Measurements from ENCODE around the gene LMAN2. TPM values are rescaled to one million over a fixed set of nuclear protein-coding genes. Genes with fewer than 3 reads are reported as not detected.

Gene LMAN2
- total RNA-seq, 1 experiment from 2014 or later: 128 TPM

DNA sequence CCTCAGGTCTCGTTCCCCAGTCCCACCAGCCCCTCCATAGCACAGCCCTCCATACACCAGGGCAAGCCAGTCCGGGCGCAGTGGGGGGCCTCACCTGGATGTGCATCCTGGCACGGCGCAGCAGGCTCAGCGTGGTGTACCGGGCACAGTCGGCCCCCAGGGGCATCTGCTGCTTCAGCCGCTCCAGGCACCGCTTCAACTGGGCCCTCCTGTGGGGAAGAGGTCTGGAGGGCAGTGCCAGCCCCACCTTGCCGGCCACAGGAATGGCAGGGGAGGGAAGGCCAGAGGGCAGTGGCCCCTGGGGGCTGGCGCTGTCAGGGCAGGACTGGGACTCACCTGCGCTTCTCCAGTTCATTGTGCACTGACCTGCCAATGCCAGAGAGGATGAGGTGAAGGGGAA lies 41.1 kb downstream of the LMAN2 start:
- ChIA-PET POLR2A (interaction anchor here (0.9 to 1.6 kb wide), 3 partner anchors 41 to 147 kb away, joined by 3 to 6 read pairs (median 3); partner anchors contain the start of gene LMAN2), RAD21 (ENCODE audit: low non-redundant PET in 1 of 2, low total read pairs in 2 of 2, uncharacterized antibody in 2 of 2, unreplicated experiment in 2 of 2) (interaction anchor here in 1 of 2 experiments (0.6 to 1.0 kb wide), 2 partner anchors 79 to 199 kb away, joined by 3 to 4 read pairs; no protein-coding TSS in a partner anchor), CTCF (interaction anchor here (0.5 to 2.3 kb wide), 28 partner anchors 9 to 205 kb away, joined by 3 to 22 read pairs (median 6); partner anchors contain the start of genes DBN1, GRK6 and LMAN2)
- peaks cover 7% of the 10 kb centered on the region; the same call in 1 of the 2 replicates for H4K20me1 ChIP-seq (ENCODE audit: insufficient read depth)
- H3K79me2 ChIP-seq (ENCODE audit: insufficient read depth, low read length): peaks cover 9% of the 10 kb centered on the region
- peaks cover 18 to 52% of the 10 kb centered on the region in 2 experiments for H3K4me1 ChIP-seq (ENCODE audit: control insufficient read depth in 1 of 2, insufficient read depth in 2 of 2, low read length in 2 of 2)
- ATAC-seq: no peak
- peak overlapping the region; percentile 34 for H3K27ac ChIP-seq (ENCODE audit: low read depth, low read length)
- intact Hi-C loops (cut with micrococcal nuclease): loop anchor here (1.0 to 5.0 kb wide), 2 partner anchors 146 to 187 kb away; partner anchors contain the start of gene PDLIM7
- no peaks in the 10 kb centered on the region for H3K27me3 ChIP-seq (ENCODE audit: insufficient read depth, low read length)
- no peak for TF ChIP-seq POLR2AphosphoS5 (IDR thresholded peaks at IDR 0.05; ENCODE audit: low read depth, low read length)
- TF ChIP-seq TCF7L2 (IDR thresholded peaks at IDR 0.05; ENCODE audit: borderline replicate concordance, extremely low read depth, insufficient read depth, insufficient read length): no peak
- TF ChIP-seq SP1 (IDR thresholded peaks at IDR 0.05; ENCODE audit: low read depth): no peak
- TF ChIP-seq, protein P1, sequence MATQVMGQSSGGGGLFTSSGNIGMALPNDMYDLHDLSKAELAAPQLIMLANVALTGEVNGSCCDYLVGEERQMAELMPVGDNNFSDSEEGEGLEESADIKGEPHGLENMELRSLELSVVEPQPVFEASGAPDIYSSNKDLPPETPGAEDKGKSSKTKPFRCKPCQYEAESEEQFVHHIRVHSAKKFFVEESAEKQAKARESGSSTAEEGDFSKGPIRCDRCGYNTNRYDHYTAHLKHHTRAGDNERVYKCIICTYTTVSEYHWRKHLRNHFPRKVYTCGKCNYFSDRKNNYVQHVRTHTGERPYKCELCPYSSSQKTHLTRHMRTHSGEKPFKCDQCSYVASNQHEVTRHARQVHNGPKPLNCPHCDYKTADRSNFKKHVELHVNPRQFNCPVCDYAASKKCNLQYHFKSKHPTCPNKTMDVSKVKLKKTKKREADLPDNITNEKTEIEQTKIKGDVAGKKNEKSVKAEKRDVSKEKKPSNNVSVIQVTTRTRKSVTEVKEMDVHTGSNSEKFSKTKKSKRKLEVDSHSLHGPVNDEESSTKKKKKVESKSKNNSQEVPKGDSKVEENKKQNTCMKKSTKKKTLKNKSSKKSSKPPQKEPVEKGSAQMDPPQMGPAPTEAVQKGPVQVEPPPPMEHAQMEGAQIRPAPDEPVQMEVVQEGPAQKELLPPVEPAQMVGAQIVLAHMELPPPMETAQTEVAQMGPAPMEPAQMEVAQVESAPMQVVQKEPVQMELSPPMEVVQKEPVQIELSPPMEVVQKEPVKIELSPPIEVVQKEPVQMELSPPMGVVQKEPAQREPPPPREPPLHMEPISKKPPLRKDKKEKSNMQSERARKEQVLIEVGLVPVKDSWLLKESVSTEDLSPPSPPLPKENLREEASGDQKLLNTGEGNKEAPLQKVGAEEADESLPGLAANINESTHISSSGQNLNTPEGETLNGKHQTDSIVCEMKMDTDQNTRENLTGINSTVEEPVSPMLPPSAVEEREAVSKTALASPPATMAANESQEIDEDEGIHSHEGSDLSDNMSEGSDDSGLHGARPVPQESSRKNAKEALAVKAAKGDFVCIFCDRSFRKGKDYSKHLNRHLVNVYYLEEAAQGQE (IDR thresholded peaks at IDR 0.05; ENCODE audit: low read depth): no peak
- no peak for TF ChIP-seq RAD21 (IDR thresholded peaks at IDR 0.05; ENCODE audit: low read depth)
- TF ChIP-seq, protein P2, sequence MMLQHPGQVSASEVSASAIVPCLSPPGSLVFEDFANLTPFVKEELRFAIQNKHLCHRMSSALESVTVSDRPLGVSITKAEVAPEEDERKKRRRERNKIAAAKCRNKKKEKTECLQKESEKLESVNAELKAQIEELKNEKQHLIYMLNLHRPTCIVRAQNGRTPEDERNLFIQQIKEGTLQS (IDR thresholded peaks at IDR 0.05): no peak
- no peak for TF ChIP-seq ZNF274 (IDR thresholded peaks at IDR 0.05; ENCODE audit: low read depth, low read length)
- no peak for TF ChIP-seq FOSL1 (IDR thresholded peaks at IDR 0.05; ENCODE audit: low read depth)
- no peak for TF ChIP-seq EZH2 (IDR thresholded peaks at IDR 0.05)
- TF ChIP-seq, protein P3, sequence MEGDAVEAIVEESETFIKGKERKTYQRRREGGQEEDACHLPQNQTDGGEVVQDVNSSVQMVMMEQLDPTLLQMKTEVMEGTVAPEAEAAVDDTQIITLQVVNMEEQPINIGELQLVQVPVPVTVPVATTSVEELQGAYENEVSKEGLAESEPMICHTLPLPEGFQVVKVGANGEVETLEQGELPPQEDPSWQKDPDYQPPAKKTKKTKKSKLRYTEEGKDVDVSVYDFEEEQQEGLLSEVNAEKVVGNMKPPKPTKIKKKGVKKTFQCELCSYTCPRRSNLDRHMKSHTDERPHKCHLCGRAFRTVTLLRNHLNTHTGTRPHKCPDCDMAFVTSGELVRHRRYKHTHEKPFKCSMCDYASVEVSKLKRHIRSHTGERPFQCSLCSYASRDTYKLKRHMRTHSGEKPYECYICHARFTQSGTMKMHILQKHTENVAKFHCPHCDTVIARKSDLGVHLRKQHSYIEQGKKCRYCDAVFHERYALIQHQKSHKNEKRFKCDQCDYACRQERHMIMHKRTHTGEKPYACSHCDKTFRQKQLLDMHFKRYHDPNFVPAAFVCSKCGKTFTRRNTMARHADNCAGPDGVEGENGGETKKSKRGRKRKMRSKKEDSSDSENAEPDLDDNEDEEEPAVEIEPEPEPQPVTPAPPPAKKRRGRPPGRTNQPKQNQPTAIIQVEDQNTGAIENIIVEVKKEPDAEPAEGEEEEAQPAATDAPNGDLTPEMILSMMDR (IDR thresholded peaks at IDR 0.05 in 2 of 3, conservative IDR thresholded peaks at IDR 0.05 in 1 of 3; ENCODE audit: borderline replicate concordance in 1 of 3, insufficient read depth in 1 of 3, low read depth in 2 of 3, low read length in 2 of 3): no peak
- TF ChIP-seq, protein P4, sequence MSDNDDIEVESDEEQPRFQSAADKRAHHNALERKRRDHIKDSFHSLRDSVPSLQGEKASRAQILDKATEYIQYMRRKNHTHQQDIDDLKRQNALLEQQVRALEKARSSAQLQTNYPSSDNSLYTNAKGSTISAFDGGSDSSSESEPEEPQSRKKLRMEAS (IDR thresholded peaks at IDR 0.05): no peak
- no peak for TF ChIP-seq ELF1 (IDR thresholded peaks at IDR 0.05; ENCODE audit: borderline replicate concordance, low read depth)
- peaks cover 8 to 14% of the 10 kb centered on the region in 2 experiments; a peak in 2 of 4 replicates for H3K36me3 ChIP-seq (ENCODE audit: control insufficient read depth in 1 of 2, insufficient read depth in 2 of 2, low read length in 2 of 2)
- H3K4me3 ChIP-seq (replicated peaks in 1 of 2; ENCODE audit: low read depth in 1 of 2, low read length in 2 of 2): peak overlapping the region; percentile 82 to 87; a peak in 3 of 4 replicates
- H3K9ac ChIP-seq (ENCODE audit: low read length): peak overlapping the region; percentile 87; the same call in 1 of the 2 replicates
- BruUV-seq (replicated peaks): no TSS peak
- H3K9me2 ChIP-seq (ENCODE audit: insufficient read depth): no peaks in the 10 kb centered on the region
- no peak overlapping the region for H2AFZ ChIP-seq (ENCODE audit: low read depth, low read length, poor library complexity, severe bottlenecking)
- DNase-seq (ENCODE audit: low read depth, low spot score): no peak
- peak overlapping the region; percentile 79 for H3K4me2 ChIP-seq (ENCODE audit: low read length)
- no peaks in the 10 kb centered on the region for H3K9me3 ChIP-seq (ENCODE audit: control insufficient read depth in 1 of 2, insufficient read depth in 1 of 2, low read depth in 1 of 2, low read length in 2 of 2)
